Bronchial epithelial cell (primary cell): ENCODE results near the gene MSRB1. TPM values are rescaled to one million over a fixed set of nuclear protein-coding genes. Genes with fewer than 3 reads are reported as not detected.

ENCODE experiments used
- DNase-seq: peaks from one replicate; pipeline ENCODE4 v3.0.0-alpha.2; 2010; ENCODE audit warnings: low read depth
- FAIRE-seq: peaks from 2 replicates; lab custom pipeline; 2011; peaks lifted over from hg19 to GRCh38; lab: Jason Lieb, UNC
- H3K27me3 ChIP-seq: 2 replicates; pipeline ENCODE4 v1.5.1; 2011; ENCODE audit warnings: low read length; ENCODE audit not compliant: control insufficient read depth, insufficient read depth
- H3K36me3 ChIP-seq: 2 replicates; pipeline ENCODE4 v1.5.1; 2011; ENCODE audit warnings: low read length; ENCODE audit not compliant: control insufficient read depth, insufficient read depth
- H3K4me3 ChIP-seq: 2 replicates; pipeline ENCODE4 v1.5.1; 2011; ENCODE audit warnings: mild to moderate bottlenecking, low read depth, low read length, control low read depth
- CTCF ChIP-seq: IDR thresholded peaks from 2 replicates; pipeline ENCODE4 v1.5.1; 2011; ENCODE audit warnings: mild to moderate bottlenecking, moderate library complexity, low read length, control low read depth, inconsistent platforms; ENCODE audit not compliant: insufficient read depth, severe bottlenecking
- total RNA-seq: library from RNA; depleted of rRNA; stranded (reverse); fragments of >200 nt; gene quantifications from 2 replicates; pipeline ENCODE4 v1.2.1, GENCODE V29; 2014

The MSRB1 gene
- total RNA-seq, 1 donor from 2014 or later = 2.9 TPM

DNA sequence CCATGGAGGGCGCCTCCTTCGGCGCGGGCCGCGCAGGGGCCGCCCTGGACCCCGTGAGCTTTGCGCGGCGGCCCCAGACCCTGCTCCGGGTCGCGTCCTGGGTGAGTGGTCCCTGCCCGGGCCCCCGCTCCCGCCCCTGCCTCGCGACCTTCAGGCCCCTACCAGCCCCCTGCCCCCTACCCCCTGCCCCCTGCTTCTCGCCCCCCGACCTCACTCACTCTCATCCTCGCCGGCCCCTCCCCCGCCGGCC lies 47.0 kb upstream of the MSRB1 start:
- no peak for FAIRE-seq
- DNase-seq = no peak
- peaks cover 14% of the 10 kb centered on the region for H3K27me3 ChIP-seq
- peaks cover 10% of the 10 kb centered on the region for H3K36me3 ChIP-seq
- H3K4me3 ChIP-seq = no peak overlapping the region
- no peak for TF ChIP-seq CTCF

DNA sequence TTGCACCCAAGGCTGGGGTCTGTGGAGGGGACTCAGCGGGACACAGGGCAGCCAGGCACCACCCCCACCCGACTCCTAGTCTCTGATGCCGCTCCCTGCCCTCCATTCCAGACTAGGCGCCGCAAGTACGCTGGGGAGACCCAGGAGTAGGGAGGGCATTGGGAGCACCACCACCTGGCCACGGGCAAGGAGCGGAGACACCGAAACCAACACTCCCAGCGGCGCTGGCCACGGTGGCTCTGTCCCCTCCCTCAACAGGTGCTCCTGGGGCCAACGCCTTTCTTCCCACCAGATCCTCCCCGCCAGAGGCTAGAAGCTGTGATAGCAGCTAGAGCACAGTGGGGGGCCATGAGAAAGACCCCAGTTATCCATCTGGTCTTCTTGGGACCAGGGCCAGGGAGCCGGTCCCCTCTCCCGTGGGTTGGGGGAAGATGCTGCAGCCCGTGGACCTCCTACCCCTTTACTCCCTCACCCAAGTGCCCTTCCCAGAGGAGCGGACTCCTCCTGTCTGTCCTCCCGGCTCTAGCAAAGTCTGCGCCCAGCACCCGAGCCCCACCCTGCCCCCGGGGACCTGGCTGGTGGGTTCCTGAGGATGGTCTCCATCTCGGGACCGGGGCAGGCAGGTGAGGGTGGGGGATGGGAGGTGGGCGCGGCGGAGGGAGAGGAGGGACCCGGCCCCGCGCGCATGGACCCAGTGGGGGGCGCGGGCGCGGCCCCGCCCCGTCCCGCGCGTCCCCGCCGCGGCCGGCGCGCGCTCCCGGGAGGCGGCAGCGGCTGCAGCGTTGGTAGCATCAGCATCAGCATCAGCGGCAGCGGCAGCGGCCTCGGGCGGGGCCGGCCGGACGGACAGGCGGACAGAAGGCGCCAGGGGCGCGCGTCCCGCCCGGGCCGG lies 46.5 kb upstream of the MSRB1 start, which contains the start of gene SYNGR3:
Gene SYNGR3 (plus strand): TSS at position 762 of the 892 bp plus-strand sequence. CDS start 133 bp downstream, outside the sequence.
- peak within 1 kb of the TSS; percentile 21 for H3K4me3 ChIP-seq
- DNase-seq = no peak
- H3K27me3 ChIP-seq = peaks cover 14% of the 10 kb centered on the region
- no peak for TF ChIP-seq CTCF
- no peak for FAIRE-seq
- peaks cover 10% of the 10 kb centered on the region for H3K36me3 ChIP-seq

GRCh38 chr16:1987198-1987597 lies 44.2 kb upstream of the MSRB1 start:
- FAIRE-seq = no peak

GRCh38 chr16:1985466-1986150 lies 42.6 kb upstream of the MSRB1 start:
- Histone ChIP-seq H3K4me3 (no peak overlapping the region), H3K27me3 (peaks cover 20% of the 10 kb centered on the region), H3K36me3 (peaks cover 10% of the 10 kb centered on the region)
- FAIRE-seq (no peak), DNase-seq (no peak)
- no peak for TF ChIP-seq CTCF

More at GRCh38 chr16:1987198-1987597, 44.2 kb upstream of the MSRB1 start:
- TF ChIP-seq CTCF = no peak
- Histone ChIP-seq H3K36me3 (peaks cover 10% of the 10 kb centered on the region), H3K27me3 (peaks cover 14% of the 10 kb centered on the region), H3K4me3 (no peak overlapping the region)
- no peak for DNase-seq

DNA sequence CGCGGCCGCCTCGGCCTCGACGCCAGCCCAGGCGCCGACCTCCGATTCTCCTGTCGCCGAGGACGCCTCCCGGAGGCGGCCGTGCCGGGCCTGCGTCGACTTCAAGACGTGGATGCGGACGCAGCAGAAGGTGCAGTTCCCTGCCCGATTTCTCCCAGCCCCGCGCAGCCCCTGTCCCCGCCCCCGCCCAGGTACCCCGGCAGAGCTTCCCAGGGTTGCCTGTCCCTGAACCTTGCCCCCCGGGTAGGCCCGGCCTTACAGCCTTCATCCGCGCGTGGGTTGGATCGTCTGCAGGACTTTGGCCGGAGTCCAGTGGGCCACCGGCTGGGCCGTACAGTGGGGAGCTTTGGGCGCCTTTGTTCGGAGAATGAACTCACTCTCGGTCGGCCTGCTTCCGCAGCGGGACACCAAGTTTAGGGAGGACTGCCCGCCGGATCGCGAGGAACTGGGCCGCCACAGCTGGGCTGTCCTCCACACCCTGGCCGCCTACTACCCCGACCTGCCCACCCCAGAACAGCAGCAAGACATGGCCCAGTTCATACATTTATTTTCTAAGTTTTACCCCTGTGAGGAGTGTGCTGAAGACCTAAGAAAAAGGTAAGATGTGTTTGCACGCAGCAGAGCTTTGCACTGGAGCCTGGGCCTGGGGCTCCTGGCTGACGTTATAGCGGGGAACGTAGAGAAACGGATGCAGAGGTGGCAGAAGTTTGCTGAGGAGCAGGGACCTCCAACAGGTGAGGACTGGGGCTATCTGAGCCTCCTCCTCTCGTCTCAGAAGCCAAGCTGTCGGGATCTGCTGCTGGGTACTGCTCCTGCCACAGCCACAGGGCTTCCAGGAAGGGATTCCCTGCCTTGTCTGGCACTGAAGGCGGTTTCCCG lies 41.6 kb upstream of the MSRB1 start:
- FAIRE-seq (no peak), DNase-seq (no peak)
- Histone ChIP-seq H3K4me3 (peak overlapping the region; percentile 66), H3K27me3 (peaks cover 16% of the 10 kb centered on the region), H3K36me3 (peaks cover 10% of the 10 kb centered on the region)
- no peak for TF ChIP-seq CTCF
